MM.1S (cell line): ENCODE data around the gene ATAD1.

Source experiments
- EZH2 ChIP-seq: fragments of 300-600 bp; sonication (generic); optimal IDR thresholded peaks from 2 replicates; pipeline ENCODE3; 2017; ENCODE audit warnings: low read depth, mild to moderate bottlenecking, antibody characterized with exemption, low read length, mixed read lengths
- EZH2phosphoT487 ChIP-seq: fragments of 300-600 bp; sonication (generic); IDR thresholded peaks from 2 replicates; pipeline ENCODE4 v1.6.1; 2018; ENCODE audit warnings: antibody characterized with exemption, low read length
- TF ChIP-seq, protein P1 (sequence below): fragments of 300-600 bp; sonication (generic); IDR thresholded peaks from 2 replicates; pipeline ENCODE4 v1.5.1; 2016; ENCODE audit warnings: antibody characterized with exemption, low read length, mixed read lengths

DNA sequence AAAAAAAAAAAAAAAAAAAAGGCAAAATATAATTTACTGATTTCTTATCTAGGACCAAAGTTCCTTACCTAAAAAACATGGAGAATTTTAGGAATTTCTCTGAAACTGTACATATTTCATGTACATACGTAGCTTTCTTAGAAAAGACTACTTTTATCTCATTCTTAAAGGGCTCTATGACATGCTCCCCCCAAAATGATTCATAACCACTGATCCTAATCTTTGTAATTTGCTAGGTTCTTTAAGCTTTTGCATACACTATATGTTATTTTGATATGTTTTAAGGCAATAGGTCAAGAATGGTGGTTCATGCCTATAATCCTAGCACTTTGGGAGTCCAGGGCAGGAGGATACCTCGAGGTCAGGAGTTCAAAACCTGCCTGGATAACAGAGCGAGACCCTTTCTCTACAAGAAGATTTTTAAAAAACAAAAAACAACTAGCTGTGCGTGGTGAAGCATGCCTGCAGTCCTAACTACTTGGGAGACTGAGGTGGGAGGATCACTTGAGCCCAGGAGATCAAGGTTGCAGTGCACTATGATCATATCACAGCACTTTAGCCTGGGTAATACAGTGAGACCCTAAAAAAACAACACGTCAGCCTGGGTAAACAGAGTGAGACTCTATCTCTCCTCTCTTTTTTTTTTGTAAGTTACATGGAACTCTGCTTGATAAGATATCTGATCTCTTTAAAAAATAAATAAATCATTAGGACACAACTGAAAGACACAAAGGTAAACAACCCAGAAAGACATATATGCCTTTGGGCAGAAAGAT is 54.8 kb downstream of the ATAD1 start:
- TF ChIP-seq, protein P1, sequence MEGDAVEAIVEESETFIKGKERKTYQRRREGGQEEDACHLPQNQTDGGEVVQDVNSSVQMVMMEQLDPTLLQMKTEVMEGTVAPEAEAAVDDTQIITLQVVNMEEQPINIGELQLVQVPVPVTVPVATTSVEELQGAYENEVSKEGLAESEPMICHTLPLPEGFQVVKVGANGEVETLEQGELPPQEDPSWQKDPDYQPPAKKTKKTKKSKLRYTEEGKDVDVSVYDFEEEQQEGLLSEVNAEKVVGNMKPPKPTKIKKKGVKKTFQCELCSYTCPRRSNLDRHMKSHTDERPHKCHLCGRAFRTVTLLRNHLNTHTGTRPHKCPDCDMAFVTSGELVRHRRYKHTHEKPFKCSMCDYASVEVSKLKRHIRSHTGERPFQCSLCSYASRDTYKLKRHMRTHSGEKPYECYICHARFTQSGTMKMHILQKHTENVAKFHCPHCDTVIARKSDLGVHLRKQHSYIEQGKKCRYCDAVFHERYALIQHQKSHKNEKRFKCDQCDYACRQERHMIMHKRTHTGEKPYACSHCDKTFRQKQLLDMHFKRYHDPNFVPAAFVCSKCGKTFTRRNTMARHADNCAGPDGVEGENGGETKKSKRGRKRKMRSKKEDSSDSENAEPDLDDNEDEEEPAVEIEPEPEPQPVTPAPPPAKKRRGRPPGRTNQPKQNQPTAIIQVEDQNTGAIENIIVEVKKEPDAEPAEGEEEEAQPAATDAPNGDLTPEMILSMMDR: no peak
- TF ChIP-seq EZH2 (no peak), EZH2phosphoT487 (no peak)
